ENCODE measurements around the gene HAUS7.

HAUS7 gene

DNA sequence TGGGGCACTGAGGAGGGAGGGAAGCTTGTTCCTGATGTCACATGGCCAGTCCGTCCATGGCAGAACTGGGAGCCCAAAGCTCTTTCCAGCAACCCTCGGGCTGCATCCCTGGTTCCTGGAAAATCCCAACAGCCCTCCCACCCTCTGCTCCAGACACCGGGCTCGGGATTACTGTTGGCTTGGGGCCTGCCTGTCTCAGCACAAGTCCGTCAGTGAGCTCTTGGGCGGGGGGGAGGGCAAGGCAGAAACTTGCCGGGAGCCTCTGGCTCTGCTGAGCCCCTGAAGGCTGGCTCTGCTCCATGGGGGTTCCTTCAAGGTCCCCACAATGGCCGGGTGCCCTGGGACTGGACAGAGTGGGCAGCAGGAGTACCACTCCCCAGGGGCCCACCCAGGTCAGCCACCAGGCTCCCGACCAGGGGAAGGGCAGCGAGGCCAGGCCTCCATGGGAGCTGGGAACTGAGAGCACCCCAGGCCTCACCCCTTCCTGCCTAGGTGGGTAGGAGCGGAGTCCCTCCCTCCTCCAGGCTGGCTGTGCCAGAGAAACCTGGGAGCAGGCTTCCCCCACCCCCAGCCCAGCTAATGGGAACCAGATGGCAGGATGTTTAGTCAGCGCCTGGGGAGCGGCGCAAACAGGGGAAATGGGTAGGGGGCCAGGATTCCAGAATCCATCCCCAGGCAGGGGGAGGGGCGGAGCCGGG is 6.4 kb upstream of the HAUS7 start:
- peak; percentile 15 for DNase-seq (ENCODE audit: low read depth)

DNA sequence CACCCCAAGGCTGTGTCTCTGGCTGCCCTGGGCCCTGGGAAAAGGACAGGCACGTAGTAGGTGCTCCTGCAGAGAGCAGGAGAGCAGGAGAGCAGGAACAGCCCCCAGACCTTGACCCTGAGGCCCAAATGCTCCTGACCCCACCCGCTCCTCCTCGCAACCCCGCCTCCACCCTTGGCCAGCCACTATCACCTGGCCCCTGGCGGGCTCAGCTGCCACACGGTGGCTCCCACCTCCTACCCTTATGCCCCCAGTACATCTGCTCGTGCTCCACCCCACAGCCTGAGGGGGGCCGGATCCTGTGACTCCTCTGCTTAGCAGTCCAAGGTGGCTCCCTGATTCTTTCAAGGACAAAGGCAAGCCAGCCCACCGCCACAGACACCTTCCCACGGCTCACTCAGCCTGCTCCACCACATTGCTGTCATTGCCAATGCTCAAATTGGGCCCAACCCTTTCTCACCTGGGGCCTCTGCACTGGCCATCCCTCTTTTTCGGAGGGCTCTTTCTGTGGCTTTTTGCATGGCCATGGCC is 5.4 kb upstream of the HAUS7 start:
- no peak for DNase-seq (ENCODE audit: low read depth)

GRCh38 chrX:153475271-153475670 is 4.9 kb upstream of the HAUS7 start:
- peak; percentile 7 for DNase-seq (ENCODE audit: low read depth)

- peak; percentile 18 for DNase-seq (ENCODE audit: low read depth)
Observed at GRCh38 chrX:153474718-153475117, 4.3 kb upstream of the HAUS7 start.

- DNase-seq (ENCODE audit: low read depth): no peak
Observed at GRCh38 chrX:153474266-153474665, 3.9 kb upstream of the HAUS7 start.

DNA sequence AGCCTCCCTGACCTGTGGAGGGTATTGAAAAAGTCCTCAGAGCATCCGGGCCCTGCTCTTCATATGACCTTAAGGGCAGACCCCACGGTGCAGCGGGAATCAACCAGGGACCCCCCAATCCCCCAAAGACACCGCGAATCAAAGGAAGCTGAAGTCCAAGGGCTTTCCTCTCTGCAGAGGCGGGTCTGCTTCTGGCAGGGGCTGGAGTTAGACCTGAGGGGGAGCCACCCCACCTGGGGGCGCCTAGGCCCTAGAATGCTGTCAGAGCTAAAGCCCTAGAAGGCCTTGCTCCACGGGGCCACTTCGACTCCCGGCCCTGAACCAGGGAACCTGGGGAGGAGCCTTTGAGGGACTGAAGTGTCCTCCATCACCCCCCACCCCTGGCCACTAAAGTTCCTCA is 2.8 kb upstream of the HAUS7 start:
- no peak for DNase-seq (ENCODE audit: low read depth)

- DNase-seq (ENCODE audit: low read depth): no peak
Observed at GRCh38 chrX:153471663-153472280, 1.4 kb upstream of the HAUS7 start.

DNA sequence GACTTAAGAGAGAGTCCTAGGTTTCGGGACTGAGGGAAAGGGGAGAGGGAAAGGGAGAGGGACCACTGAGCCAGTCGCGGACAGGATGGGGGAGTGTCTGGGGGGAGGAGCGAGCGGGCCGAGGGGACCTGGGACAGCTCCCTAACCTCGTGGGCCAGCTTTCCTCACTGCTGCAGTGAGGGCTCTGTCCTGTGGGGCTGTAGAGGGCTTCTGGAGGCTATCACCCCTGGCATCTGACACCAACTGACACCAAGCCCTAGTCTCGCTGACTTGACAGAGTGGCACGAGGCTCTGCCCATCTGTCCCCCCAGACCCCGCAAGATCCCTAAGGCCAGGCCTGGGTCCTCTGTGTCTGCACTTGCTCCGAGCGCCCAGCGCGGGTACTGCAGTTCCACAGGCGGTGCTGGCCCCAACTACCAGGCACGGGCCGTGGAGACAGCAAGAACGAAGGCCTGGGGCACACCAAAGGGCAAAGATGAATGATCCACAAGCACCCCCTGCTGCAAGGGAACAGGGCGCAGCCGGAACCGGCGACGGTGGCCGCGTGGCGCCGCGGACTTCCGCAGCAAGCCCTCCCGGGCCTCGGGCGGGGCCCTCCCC is 465 bp downstream of the HAUS7 start:
- DNase-seq (ENCODE audit: low read depth): peak; percentile 23

GRCh38 chrX:153468008-153468580 is 2.3 kb downstream of the HAUS7 start:
- DNase-seq (ENCODE audit: low read depth): no peak

- peak; percentile 2 for DNase-seq (ENCODE audit: low read depth)
Observed at GRCh38 chrX:153465691-153466380, 4.5 kb downstream of the HAUS7 start.

- DNase-seq (ENCODE audit: low read depth): no peak
Observed at GRCh38 chrX:153464116-153464515, 6.3 kb downstream of the HAUS7 start.

- DNase-seq (ENCODE audit: low read depth): no peak
Observed at GRCh38 chrX:153463556-153463955, 6.8 kb downstream of the HAUS7 start.

DNA sequence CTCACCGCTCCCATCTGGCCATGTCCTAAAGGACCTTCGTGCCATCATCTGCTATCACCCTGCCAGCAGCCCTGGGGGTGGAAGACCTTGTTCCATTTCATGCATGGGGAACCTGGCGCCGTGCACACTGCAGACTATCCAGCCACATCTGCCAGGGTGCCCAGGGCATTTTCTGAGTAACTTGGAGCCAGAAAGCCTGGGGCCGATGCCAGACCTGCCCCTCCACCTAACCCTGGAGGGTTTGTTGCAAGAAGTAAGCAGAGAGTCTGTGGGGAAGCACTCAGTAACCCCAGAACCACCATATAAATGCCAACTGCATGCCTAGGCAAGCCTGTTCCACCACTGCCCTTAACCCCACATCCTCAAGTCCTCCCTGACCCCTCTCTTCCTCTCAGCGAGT is 7.3 kb downstream of the HAUS7 start:
- peak; percentile 19 for DNase-seq (ENCODE audit: low read depth)

DNA sequence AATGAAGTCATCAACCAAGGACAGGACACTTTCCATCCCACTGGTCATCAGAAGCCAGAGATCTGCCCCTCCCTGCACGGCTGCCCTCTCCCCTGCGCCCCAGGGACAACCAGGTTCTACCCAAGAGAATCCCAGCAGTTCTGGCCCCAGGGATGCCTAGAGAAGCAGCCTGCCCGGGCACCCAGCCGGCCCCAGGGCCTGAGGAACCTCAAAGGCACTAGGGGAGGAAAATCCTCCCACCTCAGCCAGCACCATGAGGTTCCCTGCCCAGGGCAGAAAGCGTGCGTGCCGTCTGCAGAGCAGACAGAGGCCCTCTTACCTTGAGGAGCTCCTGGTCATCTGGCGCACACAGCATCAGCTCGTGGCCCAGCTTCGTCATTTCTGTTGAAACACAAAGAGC is 8.1 kb downstream of the HAUS7 start:
- no peak for DNase-seq (ENCODE audit: low read depth)

GRCh38 chrX:153460826-153461225 is 9.6 kb downstream of the HAUS7 start:
- DNase-seq (ENCODE audit: low read depth): peak; percentile 24

GRCh38 chrX:153459986-153460385 is 10.4 kb downstream of the HAUS7 start:
- DNase-seq (ENCODE audit: low read depth): peak; percentile 41

GRCh38 chrX:153458476-153458875 is 11.9 kb downstream of the HAUS7 start:
- no peak for DNase-seq (ENCODE audit: low read depth)

- no peak for DNase-seq (ENCODE audit: low read depth)
Observed at GRCh38 chrX:153457827-153458466, 12.4 kb downstream of the HAUS7 start.

DNA sequence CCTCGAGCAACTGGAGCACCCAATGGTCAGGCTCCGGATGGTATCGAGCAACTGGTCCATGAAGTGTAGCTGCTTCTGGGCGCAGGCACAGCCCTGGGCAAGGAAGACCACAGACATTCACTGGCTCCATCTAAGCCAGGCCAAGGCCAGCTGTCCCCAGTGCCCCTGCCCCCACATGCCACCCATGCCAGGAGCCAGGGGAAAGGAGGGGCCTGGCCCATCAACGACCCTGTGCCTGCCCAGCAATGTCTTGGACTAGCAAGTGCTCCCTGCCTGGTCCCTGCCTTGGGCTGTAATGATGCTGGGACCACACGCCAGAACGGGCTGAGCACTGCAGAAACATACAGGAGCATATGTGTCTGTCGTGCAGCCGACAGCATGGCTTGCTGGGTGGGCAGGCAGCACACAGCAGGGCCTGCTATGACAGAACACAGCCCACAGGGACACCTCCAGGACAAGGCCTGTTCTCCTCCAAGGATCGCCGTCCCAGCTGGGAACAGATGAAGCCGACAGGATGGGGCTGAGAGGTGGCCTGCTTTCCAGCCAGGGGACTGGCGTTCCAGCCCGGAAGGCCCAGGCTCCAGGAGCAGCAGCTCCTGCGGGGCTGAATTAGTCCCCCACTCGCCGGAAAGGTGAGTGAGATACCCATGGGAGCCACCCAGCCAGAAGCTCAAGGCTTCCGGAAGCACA is 13.1 kb downstream of the HAUS7 start:
- no peak for DNase-seq (ENCODE audit: low read depth)

DNA sequence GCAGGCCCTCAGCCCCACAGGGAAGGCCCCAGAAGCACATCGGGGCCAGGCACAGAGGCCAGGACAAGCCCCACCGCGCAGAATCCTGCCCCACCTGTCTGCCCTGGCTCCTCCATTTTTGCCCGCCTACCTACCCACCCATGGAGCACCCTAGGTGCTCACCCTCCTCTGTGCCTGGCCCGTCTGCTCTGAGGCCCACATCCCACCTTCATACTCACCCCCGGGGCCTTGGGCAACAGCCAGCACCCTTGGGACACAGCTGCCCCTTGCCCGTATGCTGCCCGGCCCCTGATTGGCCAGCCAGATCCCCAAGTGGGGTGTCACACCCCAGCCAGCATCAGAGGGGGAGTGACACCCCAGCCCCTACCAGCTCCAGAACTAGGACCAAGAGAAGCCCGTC is 13.7 kb downstream of the HAUS7 start:
- no peak for DNase-seq (ENCODE audit: low read depth)

DNA sequence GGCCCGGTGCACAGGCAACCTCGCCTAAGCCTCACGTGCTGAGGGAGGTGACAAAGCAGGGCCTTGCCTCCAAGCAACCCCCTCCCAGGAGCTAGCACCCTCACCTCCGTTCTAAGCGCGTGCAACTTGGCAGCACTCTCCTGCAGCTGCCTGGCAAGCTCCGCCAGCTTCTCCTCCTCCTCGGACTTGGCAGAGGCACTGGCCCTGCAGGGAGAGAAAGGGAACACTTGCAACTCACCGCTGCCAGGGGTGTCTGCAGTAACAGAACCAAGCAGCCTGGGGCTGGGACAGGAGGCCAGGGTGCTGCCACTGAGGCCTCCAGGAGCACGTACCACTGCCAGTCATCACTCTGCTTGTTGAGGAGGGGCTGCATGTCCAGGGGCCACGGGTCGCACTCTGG is 14.2 kb downstream of the HAUS7 start:
- no peak for DNase-seq (ENCODE audit: low read depth)
